Measurements from ENCODE around the gene PCARE. TPM values are rescaled to one million over a fixed set of nuclear protein-coding genes. Genes with fewer than 3 reads are reported as not detected.

PCARE gene
- total RNA-seq, 1 donor from 2014 or later: not detected

GRCh38 chr2:29021886-29022285 is 52.4 kb downstream of the PCARE start:
- no peaks in the 10 kb centered on the region for H3K36me3 ChIP-seq (ENCODE audit: control insufficient read depth, insufficient read depth, low read length)
- TF ChIP-seq, protein P1, sequence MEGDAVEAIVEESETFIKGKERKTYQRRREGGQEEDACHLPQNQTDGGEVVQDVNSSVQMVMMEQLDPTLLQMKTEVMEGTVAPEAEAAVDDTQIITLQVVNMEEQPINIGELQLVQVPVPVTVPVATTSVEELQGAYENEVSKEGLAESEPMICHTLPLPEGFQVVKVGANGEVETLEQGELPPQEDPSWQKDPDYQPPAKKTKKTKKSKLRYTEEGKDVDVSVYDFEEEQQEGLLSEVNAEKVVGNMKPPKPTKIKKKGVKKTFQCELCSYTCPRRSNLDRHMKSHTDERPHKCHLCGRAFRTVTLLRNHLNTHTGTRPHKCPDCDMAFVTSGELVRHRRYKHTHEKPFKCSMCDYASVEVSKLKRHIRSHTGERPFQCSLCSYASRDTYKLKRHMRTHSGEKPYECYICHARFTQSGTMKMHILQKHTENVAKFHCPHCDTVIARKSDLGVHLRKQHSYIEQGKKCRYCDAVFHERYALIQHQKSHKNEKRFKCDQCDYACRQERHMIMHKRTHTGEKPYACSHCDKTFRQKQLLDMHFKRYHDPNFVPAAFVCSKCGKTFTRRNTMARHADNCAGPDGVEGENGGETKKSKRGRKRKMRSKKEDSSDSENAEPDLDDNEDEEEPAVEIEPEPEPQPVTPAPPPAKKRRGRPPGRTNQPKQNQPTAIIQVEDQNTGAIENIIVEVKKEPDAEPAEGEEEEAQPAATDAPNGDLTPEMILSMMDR (IDR thresholded peaks at IDR 0.05; ENCODE audit: insufficient read depth, low read length, poor library complexity, severe bottlenecking): no peak
- H3K4me3 ChIP-seq (ENCODE audit: low read depth, low read length): no peak overlapping the region
- H3K27me3 ChIP-seq (ENCODE audit: control insufficient read depth, insufficient read depth, low read length): peaks cover 2% of the 10 kb centered on the region
- no peak for DNase-seq (ENCODE audit: low read depth)

- TF ChIP-seq, protein P1 (IDR thresholded peaks at IDR 0.05; ENCODE audit: insufficient read depth, low read length, poor library complexity, severe bottlenecking): no peak
- H3K27me3 ChIP-seq (ENCODE audit: control insufficient read depth, insufficient read depth, low read length): no peaks in the 10 kb centered on the region
- no peak overlapping the region for H3K4me3 ChIP-seq (ENCODE audit: low read depth, low read length)
- no peaks in the 10 kb centered on the region for H3K36me3 ChIP-seq (ENCODE audit: control insufficient read depth, insufficient read depth, low read length)
- no peak for DNase-seq (ENCODE audit: low read depth)
Observed at GRCh38 chr2:29017716-29018435, 56.4 kb downstream of the PCARE start.

DNA sequence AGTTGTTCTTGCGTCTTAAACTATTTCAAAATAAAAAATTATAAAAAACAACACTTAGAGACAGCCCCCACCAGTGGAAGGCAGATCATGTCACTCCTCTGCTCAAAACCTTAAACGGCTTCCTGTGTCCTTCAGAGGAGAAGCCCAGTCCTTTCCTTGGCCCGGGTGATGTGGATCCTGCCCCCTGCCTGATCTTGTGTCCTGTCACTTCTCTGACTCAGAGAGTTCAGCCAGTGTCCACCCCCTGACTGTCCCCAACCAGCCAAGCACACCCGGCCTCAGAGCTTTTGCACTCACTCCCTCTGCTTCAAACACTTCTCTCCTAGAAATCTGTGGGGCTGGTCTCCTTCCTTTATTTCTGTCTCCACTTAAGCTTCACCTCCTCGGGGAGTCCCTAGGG is 57.8 kb downstream of the PCARE start:
- Histone ChIP-seq H3K27me3 (ENCODE audit: control insufficient read depth, insufficient read depth, low read length) (peaks cover 2% of the 10 kb centered on the region), H3K36me3 (ENCODE audit: control insufficient read depth, insufficient read depth, low read length) (no peaks in the 10 kb centered on the region), H3K4me3 (ENCODE audit: low read depth, low read length) (no peak overlapping the region)
- TF ChIP-seq, protein P1 (IDR thresholded peaks at IDR 0.05; ENCODE audit: insufficient read depth, low read length, poor library complexity, severe bottlenecking): no peak
- no peak for DNase-seq (ENCODE audit: low read depth)

DNA sequence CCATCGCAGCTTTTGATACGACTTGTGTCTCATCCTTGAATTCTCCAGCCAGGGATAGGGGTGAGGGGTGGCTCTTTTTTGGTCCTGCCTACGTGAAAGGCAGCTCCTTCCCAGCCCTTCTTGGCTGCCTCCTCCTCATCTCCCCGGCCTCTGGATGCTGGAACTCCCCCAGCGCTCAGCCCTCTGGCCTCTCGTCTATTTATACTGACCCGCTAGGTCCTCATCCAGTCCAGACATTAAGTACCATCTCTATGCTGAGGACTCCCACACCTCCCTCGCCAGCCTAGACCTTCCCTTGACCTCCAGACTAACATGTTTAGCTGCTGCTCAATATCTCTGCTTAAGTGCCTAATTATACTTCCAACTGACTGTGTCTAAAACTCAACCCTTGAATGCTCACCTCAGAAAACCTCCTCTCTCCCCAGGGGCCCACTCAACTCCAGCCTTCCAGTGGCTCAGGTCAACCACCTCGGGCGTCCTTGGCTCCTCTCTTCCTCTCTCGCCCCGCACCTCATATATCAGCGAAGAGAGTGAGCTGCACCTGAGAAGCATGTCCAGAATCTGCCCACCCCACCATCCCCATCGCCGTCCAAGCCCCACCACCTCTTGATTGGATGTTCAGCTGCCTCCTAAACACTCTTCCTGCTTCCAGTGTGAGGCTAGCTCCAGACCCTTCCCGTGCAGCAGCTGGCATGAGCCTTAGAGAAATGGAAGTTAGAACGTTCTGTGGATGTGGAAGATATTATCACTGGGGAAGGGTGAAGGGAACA is 58.4 kb downstream of the PCARE start:
- H3K4me3 ChIP-seq (ENCODE audit: low read depth, low read length): no peak overlapping the region
- no peak for DNase-seq (ENCODE audit: low read depth)
- peaks cover 2% of the 10 kb centered on the region for H3K27me3 ChIP-seq (ENCODE audit: control insufficient read depth, insufficient read depth, low read length)
- H3K36me3 ChIP-seq (ENCODE audit: control insufficient read depth, insufficient read depth, low read length): no peaks in the 10 kb centered on the region
- TF ChIP-seq, protein P1 (IDR thresholded peaks at IDR 0.05; ENCODE audit: insufficient read depth, low read length, poor library complexity, severe bottlenecking): no peak

- peaks cover 2% of the 10 kb centered on the region for H3K27me3 ChIP-seq (ENCODE audit: control insufficient read depth, insufficient read depth, low read length)
- no peak overlapping the region for H3K4me3 ChIP-seq (ENCODE audit: low read depth, low read length)
- TF ChIP-seq, protein P1 (IDR thresholded peaks at IDR 0.05; ENCODE audit: insufficient read depth, low read length, poor library complexity, severe bottlenecking): peak; percentile 23
- H3K36me3 ChIP-seq (ENCODE audit: control insufficient read depth, insufficient read depth, low read length): no peaks in the 10 kb centered on the region
- no peak for DNase-seq (ENCODE audit: low read depth)
Observed at GRCh38 chr2:29014811-29015421, 59.4 kb downstream of the PCARE start.

Measured in kidney epithelial cell (primary cell).